Astrocyte of the cerebellum (primary cell): Measurements from ENCODE around the gene ASPG.

Experiments used
- DNase-seq: peaks from one replicate; pipeline ENCODE4 v3.0.0-alpha.2; 2011; ENCODE audit warnings: low read depth
- H3K4me3 ChIP-seq: 2 replicates; pipeline ENCODE4 v1.5.1; 2011; ENCODE audit warnings: mild to moderate bottlenecking, low read depth, low read length, moderate library complexity
- in situ Hi-C: cut with HindIII; loops from 2 replicates; pipeline ENCODE4 v1.10.0; 2017; ENCODE audit warnings: low sequenced_read_pairs
- TF ChIP-seq, protein P1 (sequence below): IDR thresholded peaks from 2 replicates; pipeline ENCODE4 v1.5.1; 2012; ENCODE audit warnings: low read length, low read depth, moderate library complexity, mild to moderate bottlenecking; ENCODE audit errors: missing control alignments

Gene ASPG

DNA sequence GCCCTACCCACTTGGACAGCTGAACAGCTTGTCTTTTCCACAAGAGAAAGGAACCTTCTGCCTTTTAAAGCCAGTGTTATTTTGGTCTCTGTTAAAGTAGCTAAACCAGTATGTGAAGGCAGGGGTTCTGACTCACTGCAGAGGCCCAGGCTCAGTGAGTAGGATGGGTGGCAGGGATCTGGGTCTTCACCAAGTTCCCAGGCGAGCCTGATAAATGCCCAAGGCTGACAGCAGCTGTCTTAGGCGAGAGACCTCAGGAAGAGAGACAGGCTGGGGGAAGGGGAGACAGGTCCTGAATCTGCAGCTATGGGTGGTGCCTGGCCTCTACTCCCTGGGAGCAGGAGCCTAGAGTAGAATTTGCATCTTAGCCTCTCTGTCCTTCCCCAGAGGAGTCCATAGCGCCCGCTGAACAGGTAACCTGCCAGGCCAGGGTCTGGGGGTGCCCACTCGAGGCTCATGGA lies 34.8 kb downstream of the ASPG start:
- no peak for DNase-seq
- in situ Hi-C loops, result loop anchor here (10.0 kb wide), 1 partner anchor 494 kb away; no protein-coding TSS in a partner anchor
- no peak overlapping the region for H3K4me3 ChIP-seq
- TF ChIP-seq, protein P1, sequence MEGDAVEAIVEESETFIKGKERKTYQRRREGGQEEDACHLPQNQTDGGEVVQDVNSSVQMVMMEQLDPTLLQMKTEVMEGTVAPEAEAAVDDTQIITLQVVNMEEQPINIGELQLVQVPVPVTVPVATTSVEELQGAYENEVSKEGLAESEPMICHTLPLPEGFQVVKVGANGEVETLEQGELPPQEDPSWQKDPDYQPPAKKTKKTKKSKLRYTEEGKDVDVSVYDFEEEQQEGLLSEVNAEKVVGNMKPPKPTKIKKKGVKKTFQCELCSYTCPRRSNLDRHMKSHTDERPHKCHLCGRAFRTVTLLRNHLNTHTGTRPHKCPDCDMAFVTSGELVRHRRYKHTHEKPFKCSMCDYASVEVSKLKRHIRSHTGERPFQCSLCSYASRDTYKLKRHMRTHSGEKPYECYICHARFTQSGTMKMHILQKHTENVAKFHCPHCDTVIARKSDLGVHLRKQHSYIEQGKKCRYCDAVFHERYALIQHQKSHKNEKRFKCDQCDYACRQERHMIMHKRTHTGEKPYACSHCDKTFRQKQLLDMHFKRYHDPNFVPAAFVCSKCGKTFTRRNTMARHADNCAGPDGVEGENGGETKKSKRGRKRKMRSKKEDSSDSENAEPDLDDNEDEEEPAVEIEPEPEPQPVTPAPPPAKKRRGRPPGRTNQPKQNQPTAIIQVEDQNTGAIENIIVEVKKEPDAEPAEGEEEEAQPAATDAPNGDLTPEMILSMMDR, result no peak

DNA sequence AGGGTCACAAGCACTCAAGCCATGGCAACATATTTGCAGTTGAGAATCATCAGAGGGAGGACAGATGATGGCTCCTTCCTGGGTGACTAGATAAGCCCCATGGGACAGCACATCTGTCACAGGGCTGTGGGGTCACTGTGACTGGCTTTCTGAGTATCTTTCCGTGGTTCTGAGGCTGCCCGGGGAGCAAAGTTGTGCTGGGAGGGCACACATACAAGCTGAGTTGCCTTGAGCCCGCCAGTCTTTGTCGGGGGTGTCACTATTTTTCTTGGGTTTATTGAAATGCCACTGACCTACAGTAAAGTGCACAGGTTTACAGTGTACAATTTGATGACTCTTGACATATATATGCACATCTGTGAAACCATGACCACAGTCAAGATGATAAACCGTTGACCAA lies 35.6 kb downstream of the ASPG start:
- TF ChIP-seq, protein P1, result no peak
- no peak overlapping the region for H3K4me3 ChIP-seq
- no peak for DNase-seq
- in situ Hi-C loops, result loop anchor here (10.0 kb wide), 1 partner anchor 494 kb away; no protein-coding TSS in a partner anchor

DNA sequence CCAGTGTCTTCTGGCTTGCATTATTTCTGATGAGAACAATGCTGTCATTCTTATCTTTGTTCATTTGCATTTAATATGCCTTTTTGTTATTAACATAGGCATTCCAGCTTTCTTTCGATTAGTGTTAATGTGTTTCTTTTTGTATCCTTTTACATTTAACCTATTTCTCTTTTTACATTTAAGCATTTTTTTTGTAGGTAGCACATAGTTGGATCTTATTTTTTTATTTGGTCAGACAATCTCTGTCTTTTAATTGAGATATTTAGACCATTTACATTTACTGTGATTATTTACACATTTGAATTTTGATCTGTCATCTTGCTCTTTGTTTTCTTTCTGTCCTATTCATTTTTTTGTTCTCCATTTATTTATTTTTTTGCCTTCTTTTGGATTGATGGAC lies 38.4 kb downstream of the ASPG start:
- TF ChIP-seq, protein P1, result no peak
- no peak overlapping the region for H3K4me3 ChIP-seq

DNA sequence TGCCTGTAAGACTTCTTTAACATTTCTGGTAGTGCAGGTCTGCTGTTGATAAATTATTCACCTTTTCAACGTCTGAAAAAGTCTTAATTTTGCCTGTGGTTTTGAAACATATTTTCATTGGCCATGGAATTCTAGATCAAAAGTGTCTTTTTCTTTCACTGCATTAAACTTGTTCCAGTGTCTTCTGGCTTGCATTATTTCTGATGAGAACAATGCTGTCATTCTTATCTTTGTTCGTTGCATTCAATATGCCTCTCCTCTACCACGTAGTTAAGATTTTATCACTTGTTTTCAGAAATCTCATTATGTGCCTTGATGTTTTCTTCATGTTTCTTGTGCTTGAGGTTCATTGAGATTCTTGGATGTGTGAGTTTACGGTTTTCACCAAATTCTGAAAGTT lies 39.5 kb downstream of the ASPG start:
- TF ChIP-seq, protein P1, result no peak
- DNase-seq, result no peak
- H3K4me3 ChIP-seq, result no peak overlapping the region
- in situ Hi-C loops, result loop anchor here (10.0 kb wide), 1 partner anchor 490 kb away; no protein-coding TSS in a partner anchor

More for the DNA sequence above, 38.4 kb downstream of the ASPG start:
- DNase-seq, result no peak
- in situ Hi-C loops, result loop anchor here (10.0 kb wide), 1 partner anchor 491 kb away; no protein-coding TSS in a partner anchor

DNA sequence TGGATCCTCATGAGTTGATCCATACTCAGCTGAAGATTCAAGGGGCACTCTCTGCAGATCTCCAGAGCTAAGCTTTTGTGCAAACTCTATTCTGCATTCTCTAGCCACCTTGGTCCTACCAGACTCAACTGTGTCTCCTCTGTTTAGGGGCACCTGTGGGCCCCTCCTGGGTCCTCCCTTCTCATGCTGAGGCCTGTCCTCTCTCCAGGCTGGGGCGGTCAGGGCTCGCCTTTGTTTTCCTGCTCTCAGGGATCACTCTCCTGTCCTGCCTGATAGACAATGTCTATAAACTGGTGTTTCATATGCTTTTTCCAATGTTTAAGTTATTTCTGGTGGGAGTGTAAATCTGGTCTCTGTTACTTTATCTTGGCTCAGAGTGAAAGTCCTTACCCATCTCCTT lies 41.3 kb downstream of the ASPG start:
- no peak for DNase-seq
- TF ChIP-seq, protein P1, result no peak
- no peak overlapping the region for H3K4me3 ChIP-seq
- in situ Hi-C loops, result loop anchor here (10.0 kb wide), 1 partner anchor 488 kb away; no protein-coding TSS in a partner anchor

DNA sequence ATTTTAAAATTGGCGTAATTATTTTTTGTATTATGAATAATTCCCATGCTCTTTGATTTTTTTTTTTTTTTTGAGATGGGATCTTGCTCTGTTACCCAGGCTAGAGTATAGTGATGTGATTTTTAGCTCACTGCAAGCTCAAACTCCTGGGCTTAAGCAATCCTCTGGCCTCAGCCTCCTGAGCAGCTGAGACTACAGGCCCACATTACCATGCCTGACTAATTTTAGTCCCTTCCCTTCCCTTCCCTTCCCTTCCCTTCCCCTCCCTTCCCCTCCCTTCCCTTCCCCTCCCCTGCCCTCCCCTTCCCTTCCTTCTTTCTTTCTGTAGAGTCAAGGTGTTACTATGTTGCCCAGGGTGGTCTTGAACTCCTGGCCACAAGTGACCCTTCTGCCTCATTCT lies 43.5 kb downstream of the ASPG start:
- no peak for DNase-seq
- no peak overlapping the region for H3K4me3 ChIP-seq
- in situ Hi-C loops, result loop anchor here (10.0 kb wide), 1 partner anchor 486 kb away; no protein-coding TSS in a partner anchor
- TF ChIP-seq, protein P1, result no peak
